GM12872 (cell line): ENCODE measurements around the gene SPECC1L.

Experiments used
- TF ChIP-seq, protein P1 (sequence below): IDR thresholded peaks from 3 replicates; pipeline ENCODE4 v1.5.1; 2011; ENCODE audit warnings: low read depth, mild to moderate bottlenecking, low read length, moderate library complexity; ENCODE audit not compliant: insufficient read depth

Gene SPECC1L

GRCh38 chr22:24410110-24410856, 139.7 kb downstream of the SPECC1L start:
- TF ChIP-seq, protein P1, sequence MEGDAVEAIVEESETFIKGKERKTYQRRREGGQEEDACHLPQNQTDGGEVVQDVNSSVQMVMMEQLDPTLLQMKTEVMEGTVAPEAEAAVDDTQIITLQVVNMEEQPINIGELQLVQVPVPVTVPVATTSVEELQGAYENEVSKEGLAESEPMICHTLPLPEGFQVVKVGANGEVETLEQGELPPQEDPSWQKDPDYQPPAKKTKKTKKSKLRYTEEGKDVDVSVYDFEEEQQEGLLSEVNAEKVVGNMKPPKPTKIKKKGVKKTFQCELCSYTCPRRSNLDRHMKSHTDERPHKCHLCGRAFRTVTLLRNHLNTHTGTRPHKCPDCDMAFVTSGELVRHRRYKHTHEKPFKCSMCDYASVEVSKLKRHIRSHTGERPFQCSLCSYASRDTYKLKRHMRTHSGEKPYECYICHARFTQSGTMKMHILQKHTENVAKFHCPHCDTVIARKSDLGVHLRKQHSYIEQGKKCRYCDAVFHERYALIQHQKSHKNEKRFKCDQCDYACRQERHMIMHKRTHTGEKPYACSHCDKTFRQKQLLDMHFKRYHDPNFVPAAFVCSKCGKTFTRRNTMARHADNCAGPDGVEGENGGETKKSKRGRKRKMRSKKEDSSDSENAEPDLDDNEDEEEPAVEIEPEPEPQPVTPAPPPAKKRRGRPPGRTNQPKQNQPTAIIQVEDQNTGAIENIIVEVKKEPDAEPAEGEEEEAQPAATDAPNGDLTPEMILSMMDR = no peak

- TF ChIP-seq, protein P1 = no peak
Measured at GRCh38 chr22:24411256-24412004, 140.8 kb downstream of the SPECC1L start.

DNA sequence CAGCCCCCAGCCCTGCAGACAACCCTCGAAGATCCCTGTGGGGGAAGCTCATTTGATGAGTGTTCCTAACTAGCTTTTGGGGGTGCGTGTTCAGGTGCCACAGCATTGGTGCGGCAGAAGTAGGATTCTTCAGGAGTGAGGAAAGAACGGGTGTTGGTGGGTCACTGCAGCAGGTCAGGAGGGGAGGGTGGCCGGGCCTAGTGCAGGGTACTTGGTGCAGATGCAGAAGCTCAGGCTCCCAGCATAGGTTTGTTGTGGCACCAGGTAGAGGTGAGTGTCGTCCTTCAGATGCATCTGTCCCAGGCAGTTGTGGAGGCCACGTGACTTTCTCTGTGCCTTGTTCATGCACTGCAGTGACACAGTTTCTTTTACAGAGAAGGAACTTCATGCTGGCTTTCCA, 141.6 kb downstream of the SPECC1L start:
- TF ChIP-seq, protein P1 = no peak

GRCh38 chr22:24413271-24413670, 142.6 kb downstream of the SPECC1L start:
- TF ChIP-seq, protein P1 = no peak

DNA sequence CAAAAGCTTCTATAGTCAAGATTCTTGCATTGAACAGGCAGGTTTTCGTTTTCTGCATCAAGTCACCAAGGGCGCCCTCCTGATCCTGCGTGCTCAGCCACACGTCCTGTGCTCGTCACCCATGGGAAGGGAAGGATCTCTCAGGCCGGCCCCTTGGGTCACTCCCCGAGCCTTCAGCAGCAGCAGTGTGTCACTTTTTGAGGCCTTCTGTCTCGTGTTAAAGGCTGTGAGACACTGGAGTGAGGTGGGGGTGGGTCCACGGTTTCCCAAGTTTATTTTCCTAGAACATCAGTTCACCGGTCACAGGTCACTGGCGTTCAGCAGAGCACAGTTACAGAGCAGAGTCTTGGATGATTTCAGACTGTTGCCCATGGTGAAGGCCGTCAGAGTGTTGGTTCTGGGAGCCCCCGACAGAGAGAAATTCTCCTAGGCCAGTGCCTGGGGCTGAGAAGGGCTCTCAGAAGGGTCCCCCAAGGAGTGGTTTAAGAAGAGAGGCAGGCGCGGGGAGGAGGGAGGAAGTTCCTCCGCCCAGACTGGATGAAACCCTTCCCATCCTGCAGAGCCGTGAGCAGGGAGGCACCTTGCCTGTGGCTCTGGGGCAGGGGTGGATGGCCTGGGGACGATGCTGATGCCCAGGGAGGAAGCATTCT, 143.2 kb downstream of the SPECC1L start:
- TF ChIP-seq, protein P1 = no peak

DNA sequence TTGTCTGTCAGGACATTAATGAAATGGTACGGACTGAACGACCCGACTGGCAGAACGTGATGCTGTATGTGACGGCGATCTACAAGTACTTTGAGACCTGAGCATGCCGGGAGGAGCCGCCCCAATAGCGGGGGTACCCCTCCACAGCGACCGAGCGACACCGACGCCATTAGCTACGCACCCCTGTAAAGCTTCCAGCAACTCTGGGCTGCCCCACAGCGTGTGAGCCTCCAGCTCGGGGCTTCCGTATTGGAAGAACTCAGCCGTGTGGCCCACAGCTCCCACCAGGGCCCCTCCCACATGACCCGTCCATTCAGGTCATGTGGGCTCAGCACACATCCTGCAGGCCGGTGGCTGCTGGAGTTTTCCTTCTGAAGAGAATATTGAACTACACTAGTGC, 143.9 kb downstream of the SPECC1L start:
- TF ChIP-seq, protein P1 = no peak
